HepG2 (cell line): ENCODE data around the gene PLCXD1. TPM values are rescaled to one million over a fixed set of nuclear protein-coding genes. Genes with fewer than 3 reads are reported as not detected.

Experiments used
- ATAC-seq: fragments of 200-7000 bp; cut with Tn5 transposase; 3 replicates; pipeline ENCODE4 v1.9.1; 2020; ENCODE audit warnings: mild to moderate bottlenecking, moderate library complexity
- BruUV-seq: library from RNA; stranded (reverse); fragments of 400-500 nt; replicated peaks from 2 replicates; lab custom pipeline; 2021; lab: Mats Ljungman, UMichigan
- CTCF ChIA-PET: fragments of 300-600 bp; formaldehyde crosslinking; extraction: SDS; loops from one replicate; lab custom pipeline; 2021; ENCODE audit warnings: low total read pairs, inconsistent platforms, low intra/inter-chr PET ratio; lab: Yijun Ruan, JAX
- POLR2A ChIA-PET: fragments of 350-600 bp; sonication (Branson Sonifier 250); formaldehyde crosslinking; loops from one replicate; lab custom pipeline; 2020; ENCODE audit warnings: antibody characterized with exemption, inconsistent platforms; lab: Yijun Ruan, JAX
- DNase-seq: peaks from one replicate; pipeline ENCODE4 v3.0.0-alpha.2; 2015; ENCODE audit warnings: low spot score
- FAIRE-seq: peaks from 3 replicates; lab custom pipeline; 2011; peaks lifted over from hg19 to GRCh38; lab: Jason Lieb, UNC
- H2AFZ ChIP-seq: one replicate; pipeline ENCODE4 v1.6.1; 2011; ENCODE audit warnings: low read length, inconsistent platforms
- H3K27ac ChIP-seq: fragments of 300-600 bp; 3 replicates; pipeline ENCODE4 v1.8.0; 2011; ENCODE audit warnings: mixed run types, mild to moderate bottlenecking, mixed read lengths, low read length, inconsistent platforms; ENCODE audit not compliant: insufficient read depth; ENCODE audit errors: extremely low read length
- H3K27me3 ChIP-seq, 2 experiments: fragments of 200-600 bp in 1 of 2; 2 replicates in 1 of 2; 3 replicates in 1 of 2; pipeline versions ENCODE4 v1.6.0 to v1.8.0; 2011; ENCODE audit warnings: low read length in 2 of 2, mild to moderate bottlenecking in 2 of 2, moderate library complexity in 2 of 2, inconsistent platforms in 1 of 2; ENCODE audit not compliant: insufficient read depth in 2 of 2, control insufficient read depth in 1 of 2
- H3K36me3 ChIP-seq, 2 experiments: fragments of 200-600 bp in 1 of 2; replicated peaks in 1 of 2; 2 replicates in 1 of 2; 3 replicates in 1 of 2; pipeline versions ENCODE4 v1.5.1 to v1.8.0; 2011; ENCODE audit warnings: low read length in 2 of 2, inconsistent platforms in 1 of 2; ENCODE audit not compliant: insufficient read depth in 2 of 2, control insufficient read depth in 1 of 2
- H3K4me1 ChIP-seq: 2 replicates; pipeline ENCODE4 v1.5.1; 2012; ENCODE audit warnings: low read length, inconsistent platforms; ENCODE audit not compliant: insufficient read depth
- H3K4me2 ChIP-seq: 2 replicates; pipeline ENCODE4 v1.6.0; 2011; ENCODE audit warnings: low read depth, low read length, inconsistent platforms
- H3K4me3 ChIP-seq, 3 experiments: fragments of 200-600 bp in 1 of 3; sonication (generic), shearing (Covaris generic) in 1 of 3; replicated peaks in 1 of 3; 2 replicates each; pipeline ENCODE4 v1.5.1; 2011 to 2016; ENCODE audit warnings: low read length in 3 of 3, inconsistent platforms in 2 of 3, low read depth in 2 of 3, mild to moderate bottlenecking in 2 of 3, control low read depth in 1 of 3, mixed read lengths in 1 of 3; ENCODE audit not compliant: insufficient read depth in 1 of 3
- H3K79me2 ChIP-seq: one replicate; pipeline ENCODE4 v1.6.1; 2011; ENCODE audit warnings: low read length, inconsistent platforms; ENCODE audit not compliant: insufficient read depth
- H3K9ac ChIP-seq: 2 replicates; pipeline ENCODE4 v1.6.0; 2011; ENCODE audit warnings: mild to moderate bottlenecking, low read depth, low read length, inconsistent platforms; ENCODE audit not compliant: insufficient read depth
- H3K9me3 ChIP-seq: 2 replicates; pipeline ENCODE4 v1.5.1; 2012; ENCODE audit warnings: mild to moderate bottlenecking, low read length
- H4K20me1 ChIP-seq: 2 replicates; pipeline ENCODE4 v1.6.0; 2011; ENCODE audit warnings: inconsistent platforms, mild to moderate bottlenecking, low read length, moderate library complexity; ENCODE audit not compliant: insufficient read depth
- CBFB ChIP-seq: sonication (generic); formaldehyde crosslinking; IDR thresholded peaks from 2 replicates; pipeline ENCODE4 v1.4.0; 2020; ENCODE audit warnings: missing genetic modification reagents
- CTCF ChIP-seq: sonication (generic); formaldehyde crosslinking; IDR thresholded peaks from 2 replicates; pipeline ENCODE4 v1.5.0; 2020; ENCODE audit warnings: mild to moderate bottlenecking, missing genetic modification reagents, moderate library complexity
- GZF1 ChIP-seq: sonication (generic); formaldehyde crosslinking; IDR thresholded peaks from 2 replicates; pipeline ENCODE4 v1.5.1; 2020; ENCODE audit warnings: mild to moderate bottlenecking, missing genetic modification reagents
- IKZF1 ChIP-seq: fragments of 450-650 bp; IDR thresholded peaks from 2 replicates; pipeline ENCODE4 v1.7.1; 2016
- MEIS2 ChIP-seq: sonication (generic); formaldehyde crosslinking; IDR thresholded peaks from 2 replicates; pipeline ENCODE4 v1.9.0; 2021; ENCODE audit warnings: mild to moderate bottlenecking, missing genetic modification reagents
- MTF2 ChIP-seq: sonication (generic); formaldehyde crosslinking; IDR thresholded peaks from 2 replicates; pipeline ENCODE4 v1.5.0; 2020; ENCODE audit warnings: missing genetic modification reagents, borderline replicate concordance
- MXI1 ChIP-seq: IDR thresholded peaks from 3 replicates; pipeline ENCODE4 v1.6.1; 2012; ENCODE audit warnings: low read depth, low read length, inconsistent platforms, borderline replicate concordance
- RAD21 ChIP-seq: fragments of 450-650 bp; formaldehyde crosslinking; IDR thresholded peaks from 2 replicates; pipeline ENCODE4 v1.5.0; 2020; ENCODE audit warnings: mild to moderate bottlenecking
- SMC3 ChIP-seq: IDR thresholded peaks from 2 replicates; pipeline ENCODE4 v1.6.1; 2011; ENCODE audit warnings: low read length, improper control_type of control experiment
- TBX2 ChIP-seq: sonication (generic); formaldehyde crosslinking; IDR thresholded peaks from 2 replicates; pipeline ENCODE4 v1.5.0; 2020; ENCODE audit warnings: missing genetic modification reagents, mild to moderate bottlenecking, borderline replicate concordance
- TERF1 ChIP-seq: sonication (generic); formaldehyde crosslinking; IDR thresholded peaks from 2 replicates; pipeline ENCODE4 v1.8.0; 2022; ENCODE audit warnings: mild to moderate bottlenecking, missing genetic modification reagents, moderate library complexity
- TMF1 ChIP-seq: sonication (generic); formaldehyde crosslinking; IDR thresholded peaks from 2 replicates; pipeline ENCODE4 v1.8.1; 2022; ENCODE audit warnings: low read depth, missing genetic modification reagents
- ZNF468 ChIP-seq: sonication (generic); formaldehyde crosslinking; IDR thresholded peaks from 2 replicates; pipeline ENCODE4 v1.8.0; 2022; ENCODE audit warnings: mild to moderate bottlenecking, moderate library complexity, missing genetic modification reagents
- ZNF501 ChIP-seq: sonication (generic); formaldehyde crosslinking; IDR thresholded peaks from 2 replicates; pipeline ENCODE4 v1.5.1; 2020; ENCODE audit warnings: mild to moderate bottlenecking, moderate library complexity, missing genetic modification reagents
- ZNF687 ChIP-seq: sonication (generic); formaldehyde crosslinking; IDR thresholded peaks from 2 replicates; pipeline ENCODE4 v1.5.1; 2020; ENCODE audit warnings: mild to moderate bottlenecking, missing genetic modification reagents, moderate library complexity
- ZNF772 ChIP-seq: sonication (generic); formaldehyde crosslinking; IDR thresholded peaks from 2 replicates; pipeline ENCODE4 v1.5.0; 2020; ENCODE audit warnings: mild to moderate bottlenecking, missing genetic modification reagents
- ZNF792 ChIP-seq: IDR thresholded peaks from 2 replicates; pipeline ENCODE4 v1.6.1; 2016
- WGBS: methylation state at CpG from one replicate; pipeline ENCODE4 v1.1.6; 2017; ENCODE audit warnings: low lambda C conversion rate; 5-methylcytosine and 5-hydroxymethylcytosine counted together
- in situ Hi-C: cut with HindIII; loops from 2 replicates; pipeline ENCODE4 v1.10.0; 2017; ENCODE audit warnings: low pct_unique_long_range_greater_than_20kb; ENCODE audit not compliant: extremely low pct_ligation_motif_present
- intact Hi-C: fragments of 100-400 bp; cut with micrococcal nuclease; formaldehyde crosslinking; loops from one replicate; pipeline ENCODE4 v1.10.0; 2022; ENCODE audit not compliant: unreplicated experiment
- polyA plus RNA-seq, 8 experiments: library from polyadenylated mRNA; depleted of rRNA in 3 of 8; stranded (reverse) in 7 of 8; unstranded in 1 of 8; fragments of >200 nt; fragmentation: Illumina TruSeq in 4 of 8; extraction: Trizol in 4 of 8; gene quantifications; 2 replicates each; pipeline versions ENCODE4 v1.2.1 to v1.2.3, GENCODE V29; 2011 to 2016; ENCODE audit warnings: low read depth in 4 of 8, missing spikeins in 1 of 8, mixed read lengths in 1 of 8; ENCODE audit not compliant: insufficient read depth in 1 of 8
- total RNA-seq, 5 experiments: library from RNA; depleted of rRNA; stranded (reverse); fragments of >200 nt; fragmentation: Illumina TruSeq; extraction: Trizol; gene quantifications; 2 replicates each; pipeline ENCODE4 v1.2.3, GENCODE V29; 2016; ENCODE audit warnings: low read depth in 1 of 5

Gene PLCXD1
- total and polyA plus RNA-seq, 2 of the 13 experiments (the other 11 are each of a cell fraction or from before 2014, with no cell fraction given): 87.7 to 153 TPM

- POLR2A ChIA-PET: no interaction called here
- H3K27ac ChIP-seq: no peak overlapping the region
- peak overlapping the region; percentile 71 for H3K4me2 ChIP-seq
- no peak overlapping the region for H2AFZ ChIP-seq
- CTCF ChIA-PET: no interaction called here
- no peaks in the 10 kb centered on the region for H4K20me1 ChIP-seq
- FAIRE-seq (peak; percentile 43), DNase-seq (peak; percentile 68), ATAC-seq (peak; percentile 76)
- no peaks in the 10 kb centered on the region for H3K9me3 ChIP-seq
- intact Hi-C loops: loop anchor here (10.0 kb wide), 1 partner anchor 51 kb away; no protein-coding TSS in a partner anchor
- H3K27me3 ChIP-seq: no peaks in the 10 kb centered on the region
- H3K36me3 ChIP-seq: no peaks in the 10 kb centered on the region
- peak overlapping the region in 2 of 3 experiments; percentile 44 to 60; a peak in 5 of 6 replicates for H3K4me3 ChIP-seq
- H3K79me2 ChIP-seq: peaks cover 3% of the 10 kb centered on the region
- WGBS: 4% methylated on average over 21 of the region's 38 CpGs
- no TSS peak for BruUV-seq
- H3K9ac ChIP-seq: no peak overlapping the region
- peaks cover 49% of the 10 kb centered on the region for H3K4me1 ChIP-seq
- in situ Hi-C loops: no loop called here
- TF ChIP-seq ZNF468 (CRISPR knock-in tag): 0 out of 2 replicates have a peak, but pooled peaks have one; percentile 44
- TF ChIP-seq ZNF792 (CRISPR knock-in tag): 0 out of 2 replicates have a peak, but pooled peaks have one; percentile 8
- TF ChIP-seq RAD21: peak; percentile 66; the same call in 1 of the 2 replicates
- peak; percentile 93 for TF ChIP-seq TERF1
- peak; percentile 83 for TF ChIP-seq CTCF (CRISPR knock-in tag)
- peak; percentile 44; the same call in 1 of the 2 replicates for TF ChIP-seq TBX2 (CRISPR knock-in tag)
- TF ChIP-seq ZNF501 (CRISPR knock-in tag): no peak
- TF ChIP-seq ZNF687: peak; percentile 71
- no peak for TF ChIP-seq IKZF1
- 0 out of 2 replicates have a peak, but pooled peaks have one; percentile 37 for TF ChIP-seq MEIS2 (CRISPR knock-in tag)
- 0 out of 2 replicates have a peak, but pooled peaks have one; percentile 31 for TF ChIP-seq ZNF772 (CRISPR knock-in tag)
- no peak for TF ChIP-seq TMF1 (CRISPR knock-in tag)
- TF ChIP-seq SMC3: peak; percentile 21; the same call in 1 of the 2 replicates
- peak; percentile 33; the same call in 1 of the 3 replicates for TF ChIP-seq MXI1
- TF ChIP-seq CBFB (CRISPR knock-in tag): no peak
- 0 out of 2 replicates have a peak, but pooled peaks have one; percentile 39 for TF ChIP-seq MTF2 (CRISPR knock-in tag)
- no peak for TF ChIP-seq GZF1 (CRISPR knock-in tag)
These were observed 42.8 kb downstream of the PLCXD1 start for GRCh38 chrX:323721-324628.
